GM12878 (cell line): ENCODE results near the gene POC1B. TPM values are rescaled to one million over a fixed set of nuclear protein-coding genes. Genes with fewer than 3 reads are reported as not detected.
A peak's percentile ranks its signal among the peaks of the same experiment; 100 is the strongest.

Source experiments
- CBX5 ChIP-seq: sonication (generic); IDR thresholded peaks from 2 replicates; pipeline ENCODE4 v1.6.1; 2016; ENCODE audit warnings: low read depth, moderate library complexity, mild to moderate bottlenecking, inconsistent platforms
- CEBPB ChIP-seq, 2 experiments: fragments of 150-350 bp in 1 of 2; IDR thresholded peaks; 2 replicates each; pipeline ENCODE4 v1.6.1; 2012 to 2014; ENCODE audit warnings: low read depth in 2 of 2, low read length in 2 of 2, borderline replicate concordance in 1 of 2, inconsistent platforms in 1 of 2
- E4F1 ChIP-seq: fragments of 450-650 bp; IDR thresholded peaks from 2 replicates; pipeline ENCODE4 v1.6.1; 2018; ENCODE audit warnings: borderline replicate concordance, mild to moderate bottlenecking; ENCODE audit not compliant: partially characterized antibody
- EED ChIP-seq: sonication (generic); IDR thresholded peaks from 2 replicates; pipeline ENCODE4 v1.6.1; 2016; ENCODE audit warnings: antibody characterized with exemption, low read depth
- ELK1 ChIP-seq: IDR thresholded peaks from 2 replicates; pipeline ENCODE4 v1.6.1; 2012; ENCODE audit warnings: low read depth, low read length, improper control_type of control experiment
- ETV6 ChIP-seq, 2 experiments: fragments of 450-650 bp in 1 of 2; IDR thresholded peaks in 1 of 2; conservative IDR thresholded peaks in 1 of 2; 2 replicates each; pipeline ENCODE4 v1.6.1; 2014; ENCODE audit warnings: antibody characterized with exemption in 1 of 2, borderline replicate concordance in 1 of 2, low read depth in 1 of 2, mild to moderate bottlenecking in 1 of 2, moderate library complexity in 1 of 2
- FOXK2 ChIP-seq: fragments of 450-650 bp; IDR thresholded peaks from 2 replicates; pipeline ENCODE4 v1.6.1; 2017; ENCODE audit warnings: mild to moderate bottlenecking, moderate library complexity
- GATAD2B ChIP-seq: fragments of 450-650 bp; conservative IDR thresholded peaks from 2 replicates; pipeline ENCODE4 v1.6.1; 2017; ENCODE audit warnings: low read depth, mild to moderate bottlenecking, moderate library complexity
- HDAC6 ChIP-seq: fragments of 200-600 bp; sonication (generic); IDR thresholded peaks from one replicate; pipeline ENCODE4 v1.8.0; 2017; ENCODE audit warnings: antibody characterized with exemption; ENCODE audit not compliant: unreplicated experiment
- KLF5 ChIP-seq: fragments of 450-650 bp; IDR thresholded peaks from 2 replicates; pipeline ENCODE4 v1.6.1; 2014; ENCODE audit warnings: mild to moderate bottlenecking; ENCODE audit not compliant: partially characterized antibody
- MAX ChIP-seq: IDR thresholded peaks from 2 replicates; pipeline ENCODE4 v1.6.1; 2012; ENCODE audit warnings: low read depth, low read length, improper control_type of control experiment
- PAX5 ChIP-seq: IDR thresholded peaks from 2 replicates; pipeline ENCODE4 v1.6.1; 2011; ENCODE audit warnings: low read depth, low read length, borderline replicate concordance
- RELA ChIP-seq: fragments of 450-650 bp; IDR thresholded peaks from 2 replicates; pipeline ENCODE4 v1.8.0; 2014; ENCODE audit warnings: borderline replicate concordance; ENCODE audit not compliant: partially characterized antibody
- RELB ChIP-seq: fragments of 450-650 bp; IDR thresholded peaks from 2 replicates; pipeline ENCODE4 v1.6.1; 2017; ENCODE audit warnings: low read depth, mild to moderate bottlenecking, moderate library complexity
- REST ChIP-seq: IDR thresholded peaks from 2 replicates; pipeline ENCODE4 v1.6.1; 2012; ENCODE audit warnings: mild to moderate bottlenecking, low read depth, low read length
- SIX5 ChIP-seq: IDR thresholded peaks from 2 replicates; pipeline ENCODE4 v1.6.1; 2011; ENCODE audit warnings: mild to moderate bottlenecking, low read depth, low read length, moderate library complexity; ENCODE audit not compliant: severe bottlenecking
- SMARCA5 ChIP-seq: fragments of 450-650 bp; IDR thresholded peaks from 2 replicates; pipeline ENCODE4 v1.6.1; 2017; ENCODE audit warnings: mild to moderate bottlenecking
- TARDBP ChIP-seq: IDR thresholded peaks from 2 replicates; pipeline ENCODE4 v1.6.1; 2016; ENCODE audit warnings: borderline replicate concordance
- YY1 ChIP-seq: IDR thresholded peaks from 2 replicates; pipeline ENCODE4 v1.6.1; 2011; ENCODE audit warnings: low read depth, mild to moderate bottlenecking, low read length
- ZNF217 ChIP-seq: fragments of 450-650 bp; IDR thresholded peaks from 2 replicates; pipeline ENCODE4 v1.6.1; 2017; ENCODE audit warnings: antibody characterized with exemption, mild to moderate bottlenecking
- polyA plus RNA-seq, 11 experiments: library from polyadenylated mRNA; depleted of rRNA in 4 of 11; unstranded in 6 of 11; stranded (reverse) in 5 of 11; fragments of >200 nt; fragmentation: Nextera tagmentation in 4 of 11; fragmentation: Illumina TruSeq in 1 of 11; extraction: Ambion mirVana in 4 of 11; extraction: Trizol in 1 of 11; gene quantifications; 1 replicate in 1 of 11; 2 replicates in 10 of 11; pipeline versions ENCODE4 v1.2.1 to v1.2.3, GENCODE V29; 2011 to 2016; ENCODE audit warnings: inconsistent platforms in 2 of 11, missing spikeins in 2 of 11, low read depth in 1 of 11
- total RNA-seq, 4 experiments: library from RNA; depleted of rRNA in 3 of 4; stranded (reverse); fragments of >200 nt in 3 of 4; fragmentation: Illumina TruSeq in 1 of 4; extraction: Trizol in 1 of 4; gene quantifications; 2 replicates each; pipeline versions ENCODE4 v1.2.1 to v1.2.3, GENCODE V29; 2013 to 2021

Gene POC1B
- total and polyA plus RNA-seq, 10 of the 15 experiments (the other 5 are each of a cell fraction or from before 2014, with no cell fraction given) = 4.4 to 17.8 (median 11.3) TPM

GRCh38 chr12:89525824-89526770, at the start of gene POC1B (continued):
- TF ChIP-seq SIX5 (peak; percentile 38), PAX5 (peak; percentile 19; the same call in 1 of the 2 replicates), YY1 (peak; percentile 86), E4F1 (peak; percentile 95), MAX (peak; percentile 72; the same call in 1 of the 2 replicates), RELA (peak; percentile 68), KLF5 (peak; percentile 39), REST (no peak), CBX5 (no peak), RELB (peak; percentile 100), ELK1 (no peak; the same call in 1 of the 2 replicates), EED (no peak), GATAD2B (peak; percentile 81), SMARCA5 (0 out of 2 replicates have a peak, but pooled peaks have one; percentile 13), FOXK2 (peak; percentile 84), CEBPB (IDR thresholded peaks at IDR 0.05; ENCODE audit: borderline replicate concordance in 1 of 2, low read depth in 2 of 2, low read length in 2 of 2) (no peak), HDAC6 (no peak), ETV6 (conservative IDR thresholded peaks at IDR 0.05 in 1 of 2, IDR thresholded peaks at IDR 0.05 in 1 of 2; ENCODE audit: borderline replicate concordance in 1 of 2, low read depth in 1 of 2) (no peak), TARDBP (no peak; the same call in 1 of the 2 replicates), ZNF217 (no peak)
